Measurements from ENCODE around the gene SEZ6L.

DNA sequence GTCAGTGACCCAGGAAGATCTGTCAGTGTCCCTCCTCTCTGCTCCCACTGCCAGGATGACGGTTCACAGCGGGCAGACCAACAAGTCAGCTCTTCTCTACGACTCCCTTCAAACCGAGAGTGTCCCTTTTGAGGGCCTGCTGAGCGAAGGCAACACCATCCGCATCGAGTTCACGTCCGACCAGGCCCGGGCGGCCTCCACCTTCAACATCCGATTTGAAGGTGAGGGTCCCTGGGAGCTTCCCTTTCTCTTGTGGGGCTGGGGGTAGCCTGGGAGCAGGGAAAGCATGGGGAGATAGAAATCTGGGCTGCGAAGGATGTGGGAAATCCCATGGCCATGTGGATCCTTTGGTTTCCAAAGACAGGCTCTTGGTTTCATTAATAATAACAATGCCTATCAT lies 141.4 kb downstream of the SEZ6L start:
- TF ChIP-seq POLR2AphosphoS5 (IDR thresholded peaks at IDR 0.05; ENCODE audit: low read depth, low read length) (no peak), POLR2A (IDR thresholded peaks at IDR 0.05; ENCODE audit: low read depth, low read length) (no peak)
